Testis (tissue), 2 donors: ENCODE measurements around the gene GFI1.

ENCODE experiments used
- POLR2A ChIP-seq: fragments of 450-650 bp; IDR thresholded peaks from one replicate; pipeline ENCODE4 v1.6.1; 2017; ENCODE audit warnings: antibody characterized with exemption, mild to moderate bottlenecking, moderate library complexity
- TF ChIP-seq, protein P1 (sequence below), 3 experiments: fragments of 450-650 bp in 2 of 3; fragments of 200-600 bp in 1 of 3; sonication (generic) in 1 of 3; IDR thresholded peaks; one replicate each; pipeline ENCODE4 v1.5.1; 2016 to 2019; ENCODE audit warnings: antibody characterized with exemption in 3 of 3, mild to moderate bottlenecking in 2 of 3, moderate library complexity in 1 of 3

GRCh38 chr1:92443893-92444292 is 42.8 kb downstream of the GFI1 start:
- TF ChIP-seq POLR2A: no peak
- TF ChIP-seq, protein P1, sequence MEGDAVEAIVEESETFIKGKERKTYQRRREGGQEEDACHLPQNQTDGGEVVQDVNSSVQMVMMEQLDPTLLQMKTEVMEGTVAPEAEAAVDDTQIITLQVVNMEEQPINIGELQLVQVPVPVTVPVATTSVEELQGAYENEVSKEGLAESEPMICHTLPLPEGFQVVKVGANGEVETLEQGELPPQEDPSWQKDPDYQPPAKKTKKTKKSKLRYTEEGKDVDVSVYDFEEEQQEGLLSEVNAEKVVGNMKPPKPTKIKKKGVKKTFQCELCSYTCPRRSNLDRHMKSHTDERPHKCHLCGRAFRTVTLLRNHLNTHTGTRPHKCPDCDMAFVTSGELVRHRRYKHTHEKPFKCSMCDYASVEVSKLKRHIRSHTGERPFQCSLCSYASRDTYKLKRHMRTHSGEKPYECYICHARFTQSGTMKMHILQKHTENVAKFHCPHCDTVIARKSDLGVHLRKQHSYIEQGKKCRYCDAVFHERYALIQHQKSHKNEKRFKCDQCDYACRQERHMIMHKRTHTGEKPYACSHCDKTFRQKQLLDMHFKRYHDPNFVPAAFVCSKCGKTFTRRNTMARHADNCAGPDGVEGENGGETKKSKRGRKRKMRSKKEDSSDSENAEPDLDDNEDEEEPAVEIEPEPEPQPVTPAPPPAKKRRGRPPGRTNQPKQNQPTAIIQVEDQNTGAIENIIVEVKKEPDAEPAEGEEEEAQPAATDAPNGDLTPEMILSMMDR (IDR thresholded peaks at IDR 0.05): no peak
